GM06990 (cell line): ENCODE data around the gene SPG11.
"Not testable (repeated sequence)": the region's sequence is repeated elsewhere in the genome, so short reads cannot be mapped to it uniquely, and the experiment has no call there.

Experiments
- DNase-seq: peaks from one replicate; pipeline ENCODE4 v3.0.0-alpha.2; 2011; ENCODE audit not compliant: insufficient read length; ENCODE audit errors: extremely low read depth
- H3K27me3 ChIP-seq: replicated peaks from 2 replicates; pipeline ENCODE4 v1.6.0; 2011; ENCODE audit warnings: low read length; ENCODE audit not compliant: control insufficient read depth, insufficient read depth
- H3K36me3 ChIP-seq: 2 replicates; pipeline ENCODE4 v1.5.1; 2011; ENCODE audit warnings: low read length; ENCODE audit not compliant: control insufficient read depth, insufficient read depth
- H3K4me3 ChIP-seq: replicated peaks from 2 replicates; pipeline ENCODE4 v1.5.1; 2011; ENCODE audit warnings: low read depth, mild to moderate bottlenecking, control low read depth, low read length
- CTCF ChIP-seq: IDR thresholded peaks from 2 replicates; pipeline ENCODE4 v1.5.1; 2011; ENCODE audit warnings: low read length, control low read depth, mild to moderate bottlenecking, inconsistent platforms; ENCODE audit not compliant: insufficient read depth, poor library complexity, severe bottlenecking

SPG11 gene

GRCh38 chr15:44647036-44647435 is 16.4 kb downstream of the SPG11 start:
- Histone ChIP-seq H3K36me3 (peaks cover 6% of the 10 kb centered on the region), H3K4me3 (no peak overlapping the region), H3K27me3 (no peaks in the 10 kb centered on the region)
- DNase-seq: no peak
- no peak for TF ChIP-seq CTCF

- no peak for DNase-seq
- peaks cover 6% of the 10 kb centered on the region for H3K36me3 ChIP-seq
- no peaks in the 10 kb centered on the region for H3K27me3 ChIP-seq
- TF ChIP-seq CTCF: no peak
- no peak overlapping the region for H3K4me3 ChIP-seq
Observed at GRCh38 chr15:44646460-44646859, 17.0 kb downstream of the SPG11 start.

- TF ChIP-seq CTCF: no peak
- Histone ChIP-seq H3K27me3 (no peaks in the 10 kb centered on the region), H3K4me3 (no peak overlapping the region), H3K36me3 (peaks cover 2% of the 10 kb centered on the region; the same call in 1 of the 2 replicates)
- DNase-seq: no peak
Observed at GRCh38 chr15:44641651-44642050, 21.8 kb downstream of the SPG11 start.

GRCh38 chr15:44636976-44637375 is 26.5 kb downstream of the SPG11 start:
- H3K27me3 ChIP-seq: no peaks in the 10 kb centered on the region
- H3K36me3 ChIP-seq: peaks cover 4% of the 10 kb centered on the region
- no peak for DNase-seq

GRCh38 chr15:44633603-44634002 is 29.9 kb downstream of the SPG11 start:
- Histone ChIP-seq H3K4me3 (no peak overlapping the region), H3K36me3 (peaks cover 9% of the 10 kb centered on the region), H3K27me3 (no peaks in the 10 kb centered on the region)
- no peak for DNase-seq
- TF ChIP-seq CTCF: no peak

More at GRCh38 chr15:44636976-44637375, 26.5 kb downstream of the SPG11 start:
- no peak for TF ChIP-seq CTCF
- H3K4me3 ChIP-seq: no peak overlapping the region

GRCh38 chr15:44625286-44625685 is 38.2 kb downstream of the SPG11 start:
- H3K36me3 ChIP-seq, H3K4me3 ChIP-seq, H3K27me3 ChIP-seq, DNase-seq: not testable (repeated sequence)
